ENCODE data around the gene RNF130. TPM values are rescaled to one million over a fixed set of nuclear protein-coding genes. Genes with fewer than 3 reads are reported as not detected.
"Not testable (repeated sequence)": the region's sequence is repeated elsewhere in the genome, so short reads cannot be mapped to it uniquely, and the experiment has no call there.

Gene RNF130
- total RNA-seq, 1 donor = 21.7 TPM

DNA sequence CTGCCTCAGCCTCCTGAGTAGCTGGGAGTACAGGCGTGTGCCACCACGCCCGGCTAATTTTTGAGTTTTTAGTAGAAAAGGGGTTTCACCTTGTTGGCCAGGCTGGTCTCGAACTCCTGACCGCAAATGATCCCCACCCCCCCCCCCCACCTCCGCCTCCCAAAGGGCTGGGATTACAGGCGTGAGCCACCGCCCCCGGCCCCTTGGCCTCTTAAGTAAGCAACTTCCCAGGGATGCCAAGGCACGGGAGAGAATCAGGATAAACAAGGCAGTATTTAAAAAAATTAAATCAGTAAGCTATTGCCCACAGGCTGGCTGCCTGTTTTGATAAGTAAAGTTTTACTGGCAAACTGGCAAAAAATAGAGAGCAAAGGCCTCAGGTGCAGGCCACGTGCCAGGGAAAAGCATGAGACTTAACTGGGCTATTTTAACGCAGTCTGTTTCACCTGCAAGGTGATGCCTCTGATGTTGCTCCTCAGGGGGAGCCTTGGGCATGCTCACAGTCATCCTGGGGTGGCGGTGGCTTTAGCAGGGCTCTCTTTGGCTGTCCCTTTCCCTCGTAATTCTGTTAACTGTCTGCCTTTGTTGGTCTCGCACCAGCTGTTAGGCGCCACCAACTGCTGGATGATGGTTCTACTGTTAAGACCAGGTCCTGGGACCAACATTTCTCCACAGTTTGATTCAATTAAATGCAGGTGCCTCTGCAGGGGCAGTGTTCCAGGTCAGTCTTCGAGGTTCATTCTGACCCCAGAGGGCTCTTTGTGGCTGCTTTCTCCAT is 19.4 kb upstream of the RNF130 start:
- DNase-seq (ENCODE audit: low read depth) = peak; percentile 23
- TF ChIP-seq, protein P1, sequence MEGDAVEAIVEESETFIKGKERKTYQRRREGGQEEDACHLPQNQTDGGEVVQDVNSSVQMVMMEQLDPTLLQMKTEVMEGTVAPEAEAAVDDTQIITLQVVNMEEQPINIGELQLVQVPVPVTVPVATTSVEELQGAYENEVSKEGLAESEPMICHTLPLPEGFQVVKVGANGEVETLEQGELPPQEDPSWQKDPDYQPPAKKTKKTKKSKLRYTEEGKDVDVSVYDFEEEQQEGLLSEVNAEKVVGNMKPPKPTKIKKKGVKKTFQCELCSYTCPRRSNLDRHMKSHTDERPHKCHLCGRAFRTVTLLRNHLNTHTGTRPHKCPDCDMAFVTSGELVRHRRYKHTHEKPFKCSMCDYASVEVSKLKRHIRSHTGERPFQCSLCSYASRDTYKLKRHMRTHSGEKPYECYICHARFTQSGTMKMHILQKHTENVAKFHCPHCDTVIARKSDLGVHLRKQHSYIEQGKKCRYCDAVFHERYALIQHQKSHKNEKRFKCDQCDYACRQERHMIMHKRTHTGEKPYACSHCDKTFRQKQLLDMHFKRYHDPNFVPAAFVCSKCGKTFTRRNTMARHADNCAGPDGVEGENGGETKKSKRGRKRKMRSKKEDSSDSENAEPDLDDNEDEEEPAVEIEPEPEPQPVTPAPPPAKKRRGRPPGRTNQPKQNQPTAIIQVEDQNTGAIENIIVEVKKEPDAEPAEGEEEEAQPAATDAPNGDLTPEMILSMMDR (IDR thresholded peaks at IDR 0.05; ENCODE audit: insufficient read depth, low read length) = peak; percentile 13

DNA sequence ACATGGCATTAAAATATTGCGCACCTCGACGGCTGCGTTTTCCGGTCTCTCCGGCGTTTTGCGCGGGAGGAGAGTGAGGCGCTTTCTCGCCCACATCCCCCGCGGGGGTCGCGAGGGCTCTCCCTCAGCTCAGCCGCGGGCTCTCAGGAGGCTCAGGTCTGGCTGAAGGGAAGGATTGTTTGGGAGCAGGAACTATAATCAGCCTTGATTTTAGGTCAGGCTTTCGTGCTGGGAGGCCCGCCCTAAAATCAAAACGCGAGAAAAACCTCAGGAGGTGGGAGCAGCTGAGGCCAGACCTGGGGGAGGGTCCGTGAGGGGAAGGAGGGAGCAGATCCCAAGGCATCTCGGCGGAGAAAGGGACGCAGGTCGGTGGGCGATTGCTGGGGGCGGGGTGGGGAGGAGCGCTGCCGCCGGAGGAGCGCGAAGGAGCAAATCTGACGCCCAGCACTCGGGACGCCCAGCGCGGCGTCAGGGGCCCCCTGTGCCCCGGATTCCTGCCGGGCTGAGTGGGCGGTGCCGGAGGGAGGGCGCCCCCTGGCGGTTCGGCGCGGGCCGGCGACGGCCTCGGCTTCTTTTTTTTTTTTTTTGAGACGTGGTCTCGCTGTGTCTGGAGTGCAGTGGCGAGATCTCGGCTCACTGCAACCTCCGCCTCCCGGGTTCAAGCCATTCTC is 18.7 kb upstream of the RNF130 start:
- TF ChIP-seq, protein P1 (IDR thresholded peaks at IDR 0.05; ENCODE audit: insufficient read depth, low read length) = peak; percentile 72
- peak; percentile 58 for DNase-seq (ENCODE audit: low read depth)
- peak overlapping the region; percentile 66 for H3K4me3 ChIP-seq (ENCODE audit: low read depth, low read length)

More for the DNA sequence above, 19.4 kb upstream of the RNF130 start:
- peak overlapping the region; percentile 66 for H3K4me3 ChIP-seq (ENCODE audit: low read depth, low read length)

DNA sequence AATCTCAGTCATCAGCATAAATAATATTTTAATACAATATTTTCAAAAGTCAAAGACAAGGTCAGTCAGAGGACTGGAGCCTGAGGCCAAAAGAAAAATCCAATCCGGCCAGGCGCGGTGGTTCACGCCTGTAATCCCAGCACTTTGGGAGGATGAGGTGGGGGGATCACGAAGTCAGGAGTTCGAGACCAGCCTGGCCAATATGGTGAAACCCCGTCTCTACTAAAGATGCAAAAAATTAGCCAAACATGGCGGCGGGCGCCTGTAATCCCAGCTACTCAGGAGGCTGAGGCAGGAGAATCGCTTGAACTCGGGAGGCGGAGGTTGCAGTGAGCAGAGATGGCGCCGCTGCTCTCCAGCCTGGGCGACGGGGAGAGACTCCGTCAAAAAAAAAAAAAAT is 18.1 kb upstream of the RNF130 start:
- DNase-seq (ENCODE audit: low read depth); H3K4me3 ChIP-seq (ENCODE audit: low read depth, low read length): not testable (repeated sequence)

DNA sequence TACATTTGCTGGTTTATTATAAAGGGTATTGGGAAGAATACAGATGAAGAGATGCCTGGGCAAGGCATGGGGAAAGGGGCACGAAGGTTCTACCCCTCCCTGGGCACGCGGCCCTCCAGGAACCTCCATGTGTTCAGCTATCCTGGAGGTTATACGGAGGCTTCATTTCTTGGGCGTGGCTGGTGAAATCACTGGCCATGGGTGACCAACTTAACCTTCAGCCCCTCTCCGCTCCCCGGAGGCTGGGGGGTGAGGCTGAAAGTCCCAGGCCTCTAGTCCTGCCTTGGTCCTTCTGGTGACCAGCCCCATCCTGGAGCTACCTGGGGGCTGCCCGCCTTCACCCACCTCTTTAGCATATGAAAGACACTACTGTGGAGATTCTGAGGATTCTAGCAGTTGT is 17.0 kb upstream of the RNF130 start:
- no peak overlapping the region for H3K4me3 ChIP-seq (ENCODE audit: low read depth, low read length)
- no peak for DNase-seq (ENCODE audit: low read depth)
- TF ChIP-seq, protein P1 (IDR thresholded peaks at IDR 0.05; ENCODE audit: insufficient read depth, low read length) = no peak

DNA sequence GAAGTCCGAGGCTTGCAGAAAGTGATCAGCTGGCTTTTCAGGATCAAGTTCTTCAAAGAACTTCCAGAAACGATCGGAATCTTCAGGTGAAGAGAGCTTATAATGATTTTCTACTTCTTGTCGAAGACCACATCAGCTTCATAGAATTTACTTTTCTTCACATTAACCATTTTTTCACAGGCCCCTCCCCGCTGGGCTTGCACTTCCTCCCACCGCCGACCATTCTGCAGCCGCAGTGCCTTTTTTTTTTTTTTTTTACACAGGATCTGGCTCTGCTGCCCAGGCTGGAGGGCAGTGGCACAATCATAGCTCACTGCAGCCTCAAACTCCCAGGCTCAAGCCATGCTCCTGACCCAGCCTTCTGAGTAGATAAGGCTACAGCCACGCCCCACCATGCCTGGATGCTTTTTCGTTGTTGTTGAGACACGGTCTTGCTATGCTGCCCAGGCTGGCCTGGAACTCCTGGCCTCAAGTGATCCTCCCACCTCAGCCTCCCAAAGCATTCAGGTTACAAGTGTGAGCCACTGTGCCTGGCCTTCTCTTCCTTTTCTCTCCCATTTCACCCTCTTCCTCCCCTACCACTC is 15.3 kb upstream of the RNF130 start:
- TF ChIP-seq, protein P1 (IDR thresholded peaks at IDR 0.05; ENCODE audit: insufficient read depth, low read length) = no peak
- no peak for DNase-seq (ENCODE audit: low read depth)
- no peak overlapping the region for H3K4me3 ChIP-seq (ENCODE audit: low read depth, low read length)

DNA sequence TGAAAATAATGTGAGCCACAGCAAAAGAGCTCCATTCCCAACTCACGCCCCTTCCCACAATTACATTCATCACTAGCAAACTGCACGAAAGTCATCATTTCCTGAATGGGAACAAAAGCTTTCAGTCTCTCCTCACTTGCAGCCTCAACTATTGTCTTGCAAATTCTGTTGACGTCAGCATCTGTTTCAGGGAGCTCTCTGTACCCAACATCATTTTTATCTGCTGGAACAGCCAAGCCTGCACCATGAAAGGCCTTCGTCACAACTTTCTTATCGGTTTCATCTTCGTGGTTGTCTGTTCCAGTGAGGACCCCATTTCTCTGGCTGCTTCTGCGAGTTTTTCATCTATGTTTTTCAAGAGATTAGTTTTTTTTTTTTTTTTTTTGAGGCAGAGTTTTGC is 14.3 kb upstream of the RNF130 start:
- TF ChIP-seq, protein P1 (IDR thresholded peaks at IDR 0.05; ENCODE audit: insufficient read depth, low read length) = no peak
- DNase-seq (ENCODE audit: low read depth) = no peak
- no peak overlapping the region for H3K4me3 ChIP-seq (ENCODE audit: low read depth, low read length)
